22Rv1 (cell line): ENCODE data around the gene CARM1.

Source experiments
- CTCF ChIP-seq: fragments of 450-650 bp; IDR thresholded peaks from 2 replicates; pipeline ENCODE4 v1.5.1; 2017; ENCODE audit warnings: mild to moderate bottlenecking
- ZFX ChIP-seq: fragments of 450-650 bp; IDR thresholded peaks from 2 replicates; pipeline ENCODE4 v1.6.1; 2017; ENCODE audit warnings: antibody characterized with exemption, borderline replicate concordance

- TF ChIP-seq CTCF, result no peak
- no peak for TF ChIP-seq ZFX
These were observed 2.7 kb downstream of the CARM1 start for GRCh38 chr19:10874024-10874423.
